Adipocyte (in vitro differentiated cells): ENCODE measurements around the gene GABPB2.
"Not testable (repeated sequence)": the region's sequence is repeated elsewhere in the genome, so short reads cannot be mapped to it uniquely, and the experiment has no call there.

ENCODE experiments used
- DNase-seq: peaks from one replicate; pipeline ENCODE4 v3.0.0-alpha.2; 2015; ENCODE audit warnings: low read depth
- H3K27me3 ChIP-seq: replicated peaks from 2 replicates; pipeline ENCODE4 v1.7.0; 2013; ENCODE audit warnings: mild to moderate bottlenecking, low read length, moderate library complexity; ENCODE audit not compliant: control insufficient read depth, insufficient read depth
- H3K36me3 ChIP-seq: 2 replicates; pipeline ENCODE4 v1.7.0; 2013; ENCODE audit warnings: low read length, mild to moderate bottlenecking, moderate library complexity; ENCODE audit not compliant: control insufficient read depth, insufficient read depth, severe bottlenecking
- H3K4me1 ChIP-seq: 2 replicates; pipeline ENCODE4 v1.7.0; 2013; ENCODE audit warnings: mild to moderate bottlenecking, low read length, moderate library complexity; ENCODE audit not compliant: control insufficient read depth, insufficient read depth
- H3K4me3 ChIP-seq: 2 replicates; pipeline ENCODE4 v1.7.0; 2013; ENCODE audit warnings: mild to moderate bottlenecking, low read length, moderate library complexity
- H3K9ac ChIP-seq: 2 replicates; pipeline ENCODE4 v1.7.0; 2013; ENCODE audit warnings: mild to moderate bottlenecking, low read length, moderate library complexity
- H3K9me3 ChIP-seq: 2 replicates; pipeline ENCODE4 v1.7.0; 2013; ENCODE audit warnings: mild to moderate bottlenecking, low read length, moderate library complexity; ENCODE audit not compliant: control insufficient read depth

The GABPB2 gene

GRCh38 chr1:151060657-151061421 lies 9.7 kb upstream of the GABPB2 start:
- Histone ChIP-seq H3K27me3 (no peaks in the 10 kb centered on the region), H3K36me3 (peaks cover 8% of the 10 kb centered on the region), H3K4me1 (peaks cover 41% of the 10 kb centered on the region), H3K4me3 (peak overlapping the region; percentile 98), H3K9me3 (no peaks in the 10 kb centered on the region), H3K9ac (peak overlapping the region; percentile 96)
- DNase-seq: peak; percentile 42

- no peak overlapping the region for H3K9ac ChIP-seq
- no peaks in the 10 kb centered on the region for H3K9me3 ChIP-seq
- H3K4me3 ChIP-seq: no peak overlapping the region
- H3K36me3 ChIP-seq: no peaks in the 10 kb centered on the region
- H3K4me1 ChIP-seq: peaks cover 32% of the 10 kb centered on the region
- peak; percentile 34 for DNase-seq
- no peaks in the 10 kb centered on the region for H3K27me3 ChIP-seq
Measured at GRCh38 chr1:151061704-151062103, 8.9 kb upstream of the GABPB2 start.

- peak; percentile 81 for DNase-seq
- H3K9me3 ChIP-seq: no peaks in the 10 kb centered on the region
- peak overlapping the region; percentile 66 for H3K9ac ChIP-seq
- no peak overlapping the region for H3K4me3 ChIP-seq
- H3K4me1 ChIP-seq: peaks cover 20% of the 10 kb centered on the region
- no peaks in the 10 kb centered on the region for H3K36me3 ChIP-seq
- no peaks in the 10 kb centered on the region for H3K27me3 ChIP-seq
Measured at GRCh38 chr1:151062741-151063371, 7.7 kb upstream of the GABPB2 start.

- Histone ChIP-seq H3K4me3 (no peak overlapping the region), H3K9ac (no peak overlapping the region), H3K9me3 (no peaks in the 10 kb centered on the region), H3K4me1 (peaks cover 17% of the 10 kb centered on the region), H3K36me3 (no peaks in the 10 kb centered on the region), H3K27me3 (no peaks in the 10 kb centered on the region)
- DNase-seq: no peak
Measured at GRCh38 chr1:151065089-151065645, 5.4 kb upstream of the GABPB2 start.

GRCh38 chr1:151067185-151067584 lies 3.4 kb upstream of the GABPB2 start:
- no peak overlapping the region for H3K4me3 ChIP-seq
- H3K9me3 ChIP-seq: no peaks in the 10 kb centered on the region
- H3K36me3 ChIP-seq: no peaks in the 10 kb centered on the region
- no peak for DNase-seq
- H3K27me3 ChIP-seq: no peaks in the 10 kb centered on the region
- H3K9ac ChIP-seq: no peak overlapping the region
- H3K4me1 ChIP-seq: peaks cover 15% of the 10 kb centered on the region

- DNase-seq: no peak
- no peak overlapping the region for H3K9ac ChIP-seq
- H3K9me3 ChIP-seq: no peaks in the 10 kb centered on the region
- peaks cover 12% of the 10 kb centered on the region for H3K4me1 ChIP-seq
- no peaks in the 10 kb centered on the region for H3K36me3 ChIP-seq
- H3K4me3 ChIP-seq: no peak overlapping the region
- H3K27me3 ChIP-seq: no peaks in the 10 kb centered on the region
Measured at GRCh38 chr1:151069103-151069486, 1.5 kb upstream of the GABPB2 start.

GRCh38 chr1:151072224-151072623 lies 1.7 kb downstream of the GABPB2 start:
- H3K9me3 ChIP-seq: no peaks in the 10 kb centered on the region
- peaks cover 3% of the 10 kb centered on the region for H3K36me3 ChIP-seq
- no peak overlapping the region for H3K9ac ChIP-seq
- H3K4me1 ChIP-seq: peaks cover 8% of the 10 kb centered on the region
- no peak overlapping the region for H3K4me3 ChIP-seq
- no peak for DNase-seq
- H3K27me3 ChIP-seq: no peaks in the 10 kb centered on the region

GRCh38 chr1:151085953-151086559 lies 15.5 kb downstream of the GABPB2 start:
- Histone ChIP-seq H3K36me3 (no peaks in the 10 kb centered on the region), H3K9me3 (no peaks in the 10 kb centered on the region), H3K4me1 (peaks cover 3% of the 10 kb centered on the region), H3K27me3 (no peaks in the 10 kb centered on the region), H3K4me3 (no peak overlapping the region), H3K9ac (no peak overlapping the region)
- DNase-seq: no peak

- not testable (repeated sequence) for H3K4me1 ChIP-seq, DNase-seq
Measured at GRCh38 chr1:151097426-151097825, 26.9 kb downstream of the GABPB2 start.

GRCh38 chr1:151098126-151098525 lies 27.6 kb downstream of the GABPB2 start:
- H3K9me3 ChIP-seq: no peaks in the 10 kb centered on the region
- DNase-seq: no peak
- H3K4me1 ChIP-seq: no peaks in the 10 kb centered on the region
- no peaks in the 10 kb centered on the region for H3K36me3 ChIP-seq
- H3K4me3 ChIP-seq: no peak overlapping the region
- no peak overlapping the region for H3K9ac ChIP-seq
- H3K27me3 ChIP-seq: no peaks in the 10 kb centered on the region

More at GRCh38 chr1:151097426-151097825, 26.9 kb downstream of the GABPB2 start:
- not testable (repeated sequence) for H3K9me3 ChIP-seq, H3K9ac ChIP-seq, H3K27me3 ChIP-seq, H3K4me3 ChIP-seq, H3K36me3 ChIP-seq

GRCh38 chr1:151104630-151105029 lies 34.1 kb downstream of the GABPB2 start:
- no peaks in the 10 kb centered on the region for H3K9me3 ChIP-seq
- no peaks in the 10 kb centered on the region for H3K4me1 ChIP-seq
- DNase-seq: no peak
- H3K4me3 ChIP-seq: no peak overlapping the region
- no peak overlapping the region for H3K9ac ChIP-seq
- peaks cover 20% of the 10 kb centered on the region for H3K36me3 ChIP-seq
- H3K27me3 ChIP-seq: no peaks in the 10 kb centered on the region
